Heart right ventricle (tissue), 16 donors: Measurements from ENCODE around the gene CHKA. TPM values are rescaled to one million over a fixed set of nuclear protein-coding genes. Genes with fewer than 3 reads are reported as not detected.
A peak's percentile ranks its signal among the peaks of the same experiment; 100 is the strongest.

ENCODE experiments used
- ATAC-seq, 8 donors: fragments of 200-7000 bp; cut with Tn5 transposase; one replicate each; pipeline ENCODE4 v1.9.1; 2020; ENCODE audit warnings: mild to moderate bottlenecking in 8 of 8, moderate library complexity in 8 of 8, moderate number of reproducible peaks in 1 of 8
- DNase-seq, 2 donors: peaks; one replicate each; pipeline ENCODE4 v3.0.0-alpha.2; 2020
- H3K27ac ChIP-seq, 10 donors: fragments of 200-600 bp; sonication (generic) in 2 of 10; one replicate each; pipeline versions ENCODE4 v1.5.0 to v1.8.0; 2020 to 2022; ENCODE audit warnings: mild to moderate bottlenecking in 3 of 10
- H3K27me3 ChIP-seq, 7 donors: fragments of 200-600 bp; one replicate each; pipeline ENCODE4 v1.8.0; 2021 to 2022; ENCODE audit warnings: mild to moderate bottlenecking in 2 of 7
- H3K36me3 ChIP-seq, 9 donors: fragments of 200-600 bp; sonication (generic) in 1 of 9; one replicate each; pipeline versions ENCODE4 v1.5.0 to v1.8.0; 2020 to 2022; ENCODE audit warnings: mild to moderate bottlenecking in 2 of 9
- H3K4me1 ChIP-seq, 9 donors: fragments of 200-600 bp; sonication (generic) in 1 of 9; one replicate each; pipeline versions ENCODE4 v1.5.0 to v1.8.0; 2020 to 2022; ENCODE audit warnings: mild to moderate bottlenecking in 4 of 9
- H3K4me3 ChIP-seq, 10 donors: fragments of 200-600 bp; sonication (generic) in 2 of 10; one replicate each; pipeline versions ENCODE4 v1.5.0 to v1.8.0; 2020 to 2022; ENCODE audit warnings: mild to moderate bottlenecking in 7 of 10, moderate library complexity in 2 of 10
- H3K9me3 ChIP-seq, 11 donors: fragments of 200-600 bp in 10 of 11; sonication (generic) in 2 of 11; one replicate each; pipeline versions ENCODE4 v1.5.0 to v1.8.0; 2013 to 2022; ENCODE audit warnings: mild to moderate bottlenecking in 2 of 11, control low read depth in 1 of 11, moderate library complexity in 1 of 11
- CTCF ChIP-seq, 9 donors: fragments of 200-600 bp; sonication (generic) in 2 of 9; IDR thresholded peaks; one replicate each; pipeline versions ENCODE4 v1.5.0 to v1.8.0; 2021 to 2022; ENCODE audit warnings: antibody characterized with exemption in 9 of 9, mild to moderate bottlenecking in 5 of 9, moderate library complexity in 1 of 9
- WGBS, 2 donors: extraction: QIAGEN DNeasy Blood & Tissue Kit; methylation state at CpG; one replicate each; pipeline ENCODE4 v1.1.7; 2013; ENCODE audit warnings: inconsistent platforms in 1 of 2; 5-methylcytosine and 5-hydroxymethylcytosine counted together
- intact Hi-C, 10 donors: fragments of 100-400 bp; cut with DNase I; formaldehyde crosslinking; loops; one replicate each; pipeline versions ENCODE4 v1.11.1 to v1.14.2; 2022
- polyA plus RNA-seq, 2 donors: library from polyadenylated mRNA; stranded (reverse); fragments of 200-250 nt; gene quantifications; one replicate each; pipeline ENCODE4 v1.2.3, GENCODE V29; 2013
- total RNA-seq, 10 donors: library from RNA; stranded (reverse); fragmentation: NEBNext Ultra II Directional in 3 of 10; extraction: Animal tissue kit (Norgen Biotek cat#: 25700) in 3 of 10; gene quantifications; one replicate each; pipeline versions ENCODE4 v1.2.1 to v1.2.4, GENCODE V29; 2021 to 2023
- donor health status: Arrhythmogenic right ventricular cardiomyopathy.
- donor health status: ischemic (EF 13 %, LVEDD 7.1; RV severe dilation, severe dysfunction).
- donor health status: healthy with polysubstance abuse.
- donor health status: DM: no; HTN: yes; CAD: no.
- donor health status: DM: no; HTN: no; CAD: no.
- donor health status: ischemic (EF 25% LVEDD 6.9; RV normal size, moderate dysfunction).
- donor health status: ischemic (EF 25% LVEDD 5.7; RV mildly dilated, moderate dysfunction).
- donor health status: healthy.
- donor health status: DM: yes; HTN: yes; CAD: no.
- donor health status: Ischemic cardiomyopathy.
- donor health status: ischemic (EF 35%, LVEDD 5.7; RV mildly dilated, moderate dysfunction).
- donor health status: nonischemic (EF 11% LVEDD 7.7; RV severe dilation, severe dysfunction).
- donor health status: DM: yes; HTN: yes; CAD: no.
- donor health status: PGD.
- donor health status: ischemic (EF 29% LVEDD 5.4; RV normal size, mild dysfunction).
- donor health status: nonischemic (EF 23%, LVEDD 6.1; RV moderate dilation, normal function).

CHKA gene
- total and polyA plus RNA-seq, 12 donors = 7.0 to 66.1 (median 9.6) TPM

- DNase-seq (no peak), ATAC-seq (no peak)
- no peak for TF ChIP-seq CTCF (IDR thresholded peaks at IDR 0.05)
- 93 to 94% methylated on average over 18 of the region's 18 CpGs for WGBS, 2 donors
- no peaks in the 10 kb centered on the region for H3K27me3 ChIP-seq
- intact Hi-C loops = no loop called here
- H3K4me3 ChIP-seq = no peak overlapping the region
- H3K27ac ChIP-seq = no peak overlapping the region
- H3K36me3 ChIP-seq = no peaks in the 10 kb centered on the region
- H3K9me3 ChIP-seq = no peaks in the 10 kb centered on the region
- H3K4me1 ChIP-seq = peaks cover 11 to 31% (median 24%) of the 10 kb centered on the region in 9 donors
These were observed 27.1 kb upstream of the CHKA start for GRCh38 chr11:68148071-68148805.

GRCh38 chr11:68146704-68147474 lies 25.7 kb upstream of the CHKA start:
- Histone ChIP-seq H3K4me3 (no peak overlapping the region), H3K36me3 (no peaks in the 10 kb centered on the region), H3K4me1 (peaks cover 11 to 39% (median 24%) of the 10 kb centered on the region in 9 donors), H3K27me3 (no peaks in the 10 kb centered on the region), H3K9me3 (no peaks in the 10 kb centered on the region), H3K27ac (peak overlapping the region; percentile 44 to 87 (median 77))
- WGBS, 2 donors = 37% methylated on average over 13 of the region's 13 CpGs
- ATAC-seq = peak; percentile 56 to 77 (median 66)
- TF ChIP-seq CTCF (IDR thresholded peaks at IDR 0.05) = no peak
- intact Hi-C loops = no loop called here
- peak; percentile 28 to 52 for DNase-seq

- H3K27me3 ChIP-seq = no peaks in the 10 kb centered on the region
- 31 to 33% methylated on average over 15 of the region's 15 CpGs for WGBS, 2 donors
- intact Hi-C loops = no loop called here
- peak overlapping the region; percentile 44 to 87 (median 77) for H3K27ac ChIP-seq
- TF ChIP-seq CTCF (IDR thresholded peaks at IDR 0.05) = no peak
- no peaks in the 10 kb centered on the region for H3K9me3 ChIP-seq
- no peaks in the 10 kb centered on the region for H3K36me3 ChIP-seq
- ATAC-seq (peak; percentile 82 to 90 (median 89)), DNase-seq (peak; percentile 84 to 85)
- peaks cover 11 to 47% (median 24%) of the 10 kb centered on the region in 9 donors for H3K4me1 ChIP-seq
- H3K4me3 ChIP-seq = no peak overlapping the region
These were observed 24.9 kb upstream of the CHKA start for GRCh38 chr11:68146010-68146540.

- ATAC-seq = peak in 3 of 8 donors; percentile 5 to 15 (median 14)
- intact Hi-C loops = no loop called here
These were observed 24.1 kb upstream of the CHKA start for GRCh38 chr11:68145120-68145866.

More at GRCh38 chr11:68145120-68145866, 24.1 kb upstream of the CHKA start:
- H3K36me3 ChIP-seq = no peaks in the 10 kb centered on the region
- no peak overlapping the region for H3K4me3 ChIP-seq
- peaks cover 11 to 53% (median 24%) of the 10 kb centered on the region in 9 donors for H3K4me1 ChIP-seq
- peak overlapping the region in 7 of 10 donors; percentile 69 to 87 (median 80) for H3K27ac ChIP-seq
- no peak for DNase-seq
- H3K27me3 ChIP-seq = no peaks in the 10 kb centered on the region
- no peak for TF ChIP-seq CTCF (IDR thresholded peaks at IDR 0.05)
- 62 to 63% methylated on average over 14 of the region's 14 CpGs for WGBS, 2 donors
- no peaks in the 10 kb centered on the region for H3K9me3 ChIP-seq
